ENCODE measurements around the gene ENTPD6.

ENTPD6 gene

GRCh38 chr20:25196786-25197120 lies 1.2 kb downstream of the ENTPD6 start:
- peak overlapping the region; percentile 93 for H3K4me3 ChIP-seq (ENCODE audit: low read depth, low read length)
- no peak for TF ChIP-seq CTCF (IDR thresholded peaks at IDR 0.05; ENCODE audit: low read depth, low read length)
- no peak for DNase-seq (ENCODE audit: low read depth, low spot score)
- in situ Hi-C loops (cut with HindIII; ENCODE audit: low sequenced_read_pairs) = no loop called here

GRCh38 chr20:25197183-25197869 lies 1.8 kb downstream of the ENTPD6 start:
- no peak for DNase-seq (ENCODE audit: low read depth, low spot score)
- in situ Hi-C loops (cut with HindIII; ENCODE audit: low sequenced_read_pairs) = no loop called here
- peak overlapping the region; percentile 93 for H3K4me3 ChIP-seq (ENCODE audit: low read depth, low read length)
- TF ChIP-seq CTCF (IDR thresholded peaks at IDR 0.05; ENCODE audit: low read depth, low read length) = no peak

GRCh38 chr20:25197870-25198190 lies 2.3 kb downstream of the ENTPD6 start:
- no peak for DNase-seq (ENCODE audit: low read depth, low spot score)
- in situ Hi-C loops (cut with HindIII; ENCODE audit: low sequenced_read_pairs) = no loop called here
- H3K4me3 ChIP-seq (ENCODE audit: low read depth, low read length) = no peak overlapping the region
- TF ChIP-seq CTCF (IDR thresholded peaks at IDR 0.05; ENCODE audit: low read depth, low read length) = no peak

- in situ Hi-C loops (cut with HindIII; ENCODE audit: low sequenced_read_pairs) = no loop called here
- DNase-seq (ENCODE audit: low read depth, low spot score) = no peak
- TF ChIP-seq CTCF (IDR thresholded peaks at IDR 0.05; ENCODE audit: low read depth, low read length) = no peak
- H3K4me3 ChIP-seq (ENCODE audit: low read depth, low read length) = no peak overlapping the region
Measured at GRCh38 chr20:25198663-25199383, 3.3 kb downstream of the ENTPD6 start.

GRCh38 chr20:25199473-25200260 lies 4.2 kb downstream of the ENTPD6 start:
- H3K4me3 ChIP-seq (ENCODE audit: low read depth, low read length) = no peak overlapping the region
- in situ Hi-C loops (cut with HindIII; ENCODE audit: low sequenced_read_pairs) = no loop called here
- no peak for TF ChIP-seq CTCF (IDR thresholded peaks at IDR 0.05; ENCODE audit: low read depth, low read length)
- peak; percentile 17 for DNase-seq (ENCODE audit: low read depth, low spot score)

- TF ChIP-seq CTCF (IDR thresholded peaks at IDR 0.05; ENCODE audit: low read depth, low read length) = no peak
- H3K4me3 ChIP-seq (ENCODE audit: low read depth, low read length) = no peak overlapping the region
- DNase-seq (ENCODE audit: low read depth, low spot score) = no peak
- in situ Hi-C loops (cut with HindIII; ENCODE audit: low sequenced_read_pairs) = no loop called here
Measured at GRCh38 chr20:25203089-25203488, 7.6 kb downstream of the ENTPD6 start.

All from astrocyte of the spinal cord (primary cell).